Mesenteric fat pad (tissue), 1 donor: ENCODE data around the gene ZFC3H1. TPM values are rescaled to one million over a fixed set of nuclear protein-coding genes. Genes with fewer than 3 reads are reported as not detected.
A peak's percentile ranks its signal among the peaks of the same experiment; 100 is the strongest.

Source experiments
- DNase-seq: peaks from one replicate; pipeline ENCODE4 v3.0.0-alpha.2; 2020; ENCODE audit warnings: low spot score
- total RNA-seq: library from RNA; stranded (reverse); fragmentation: NEBNext Ultra II Directional; extraction: Animal tissue kit (Norgen Biotek cat#: 25700); gene quantifications from one replicate; pipeline ENCODE4 v1.2.1, GENCODE V29; 2021
- donor health status: DM: yes; HTN: yes; CAD: no.

ZFC3H1 gene
- total RNA-seq, 1 donor from 2014 or later = 51.5 TPM

GRCh38 chr12:71682466-71682865 lies 18.8 kb upstream of the ZFC3H1 start:
- DNase-seq = no peak

GRCh38 chr12:71671816-71672215 lies 8.2 kb upstream of the ZFC3H1 start:
- no peak for DNase-seq

GRCh38 chr12:71671311-71671710 lies 7.7 kb upstream of the ZFC3H1 start:
- DNase-seq = no peak

- no peak for DNase-seq
These were observed 2.6 kb upstream of the ZFC3H1 start for GRCh38 chr12:71666259-71666658.

GRCh38 chr12:71665090-71665463 lies 1.4 kb upstream of the ZFC3H1 start:
- no peak for DNase-seq

GRCh38 chr12:71664411-71665089 lies 902 bp upstream of the ZFC3H1 start:
- DNase-seq = no peak

- DNase-seq = peak; percentile 92
These were observed 643 bp downstream of the ZFC3H1 start for GRCh38 chr12:71662849-71663560.

- DNase-seq = no peak
These were observed 1.6 kb downstream of the ZFC3H1 start for GRCh38 chr12:71661977-71662530.

- DNase-seq = no peak
These were observed 6.9 kb downstream of the ZFC3H1 start for GRCh38 chr12:71656740-71657139.

GRCh38 chr12:71655907-71656306 lies 7.7 kb downstream of the ZFC3H1 start:
- no peak for DNase-seq

- no peak for DNase-seq
These were observed 8.2 kb downstream of the ZFC3H1 start for GRCh38 chr12:71655495-71655894.

- no peak for DNase-seq
These were observed 9.4 kb downstream of the ZFC3H1 start for GRCh38 chr12:71654200-71654599.

GRCh38 chr12:71653137-71653536 lies 10.5 kb downstream of the ZFC3H1 start:
- no peak for DNase-seq

GRCh38 chr12:71652656-71653055 lies 11.0 kb downstream of the ZFC3H1 start:
- DNase-seq = no peak

GRCh38 chr12:71649401-71649800 lies 14.2 kb downstream of the ZFC3H1 start:
- no peak for DNase-seq

- no peak for DNase-seq
These were observed 15.1 kb downstream of the ZFC3H1 start for GRCh38 chr12:71648537-71648936.

GRCh38 chr12:71646512-71646911 lies 17.1 kb downstream of the ZFC3H1 start:
- no peak for DNase-seq

GRCh38 chr12:71645268-71645667 lies 18.4 kb downstream of the ZFC3H1 start:
- DNase-seq = no peak

- DNase-seq = no peak
These were observed 21.4 kb downstream of the ZFC3H1 start for GRCh38 chr12:71642264-71642663.

GRCh38 chr12:71641390-71641789 lies 22.3 kb downstream of the ZFC3H1 start:
- no peak for DNase-seq

- DNase-seq = peak; percentile 76
These were observed 23.3 kb downstream of the ZFC3H1 start for GRCh38 chr12:71640316-71640715.

GRCh38 chr12:71639341-71639760 lies 24.3 kb downstream of the ZFC3H1 start:
- no peak for DNase-seq

- DNase-seq = no peak
These were observed 25.1 kb downstream of the ZFC3H1 start for GRCh38 chr12:71638499-71638898.
